SK-N-SH (cell line): ENCODE data around the gene PAOX.

Source experiments
- CTCF ChIP-seq: fragments of 200-600 bp; sonication (generic); IDR thresholded peaks from 2 replicates; pipeline ENCODE4 v1.6.1; 2017; ENCODE audit warnings: antibody characterized with exemption, mild to moderate bottlenecking, moderate library complexity
- ELF1 ChIP-seq: IDR thresholded peaks from 2 replicates; pipeline ENCODE4 v1.4.0; 2012
- EP300 ChIP-seq, 2 experiments: IDR thresholded peaks; 2 replicates each; pipeline versions ENCODE4 v1.4.0 to v1.6.1; 2012; ENCODE audit warnings: borderline replicate concordance in 1 of 2, low read depth in 1 of 2, low read length in 1 of 2
- GABPA ChIP-seq: IDR thresholded peaks from 2 replicates; pipeline ENCODE4 v1.4.0; 2012; ENCODE audit warnings: low read depth, mild to moderate bottlenecking
- NRF1 ChIP-seq: IDR thresholded peaks from 2 replicates; pipeline ENCODE4 v1.6.1; 2012; ENCODE audit warnings: low read depth, mild to moderate bottlenecking, low read length
- RAD21 ChIP-seq: IDR thresholded peaks from 2 replicates; pipeline ENCODE4 v1.6.1; 2012; ENCODE audit warnings: mild to moderate bottlenecking, low read length
- TCF12 ChIP-seq: IDR thresholded peaks from 2 replicates; pipeline ENCODE4 v1.4.0; 2012

- no peak for TF ChIP-seq CTCF
- no peak for TF ChIP-seq TCF12
- TF ChIP-seq EP300 (IDR thresholded peaks at IDR 0.05; ENCODE audit: borderline replicate concordance in 1 of 2, low read depth in 1 of 2, low read length in 1 of 2), result no peak
- TF ChIP-seq GABPA, result no peak
- no peak for TF ChIP-seq NRF1
- TF ChIP-seq RAD21, result no peak
- no peak for TF ChIP-seq ELF1
These were observed 6.2 kb downstream of the PAOX start for GRCh38 chr10:133385214-133385613.
